A673 (cell line): Measurements from ENCODE around the gene KAZN.

Experiments
- CTCF ChIP-seq: fragments of 300-800, 200-600 bp; sonication (generic); conservative IDR thresholded peaks from 2 replicates; pipeline ENCODE4 v1.5.1; 2017; ENCODE audit warnings: low read depth, mild to moderate bottlenecking, antibody characterized with exemption, low read length, moderate library complexity, mixed read lengths
- EZH2 ChIP-seq: fragments of 200-600 bp; sonication (generic); IDR thresholded peaks from 2 replicates; pipeline ENCODE4 v1.6.1; 2017; ENCODE audit warnings: borderline replicate concordance, low read depth, mild to moderate bottlenecking, mixed read lengths, antibody characterized with exemption, low read length; ENCODE audit not compliant: poor library complexity, severe bottlenecking

GRCh38 chr1:14961661-14962267 lies 363.3 kb downstream of the KAZN start:
- TF ChIP-seq EZH2 (no peak), CTCF (no peak)
